H1 (cell line): ENCODE data around the gene PANX1. TPM values are rescaled to one million over a fixed set of nuclear protein-coding genes. Genes with fewer than 3 reads are reported as not detected.
A peak's percentile ranks its signal among the peaks of the same experiment; 100 is the strongest.

Experiments used
- CTCF ChIA-PET: fragments of 300-600 bp; sonication (Branson Sonifier 250); formaldehyde crosslinking; loops from one replicate; lab custom pipeline; 2021; ENCODE audit not compliant: partially characterized antibody; lab: Charles Lee
- POLR2A ChIA-PET: fragments of 300-600 bp; sonication (Branson Sonifier 250); formaldehyde crosslinking; loops from one replicate; lab custom pipeline; 2021; ENCODE audit warnings: inconsistent platforms; ENCODE audit not compliant: partially characterized antibody; lab: Charles Lee
- DNase-seq, 2 experiments: peaks; one replicate each; pipeline versions ENCODE4 v3.0.0 to v3.0.0-alpha.2; 2010 to 2022; ENCODE audit warnings: low spot score in 2 of 2, low read depth in 1 of 2, mixed read lengths in 1 of 2
- FAIRE-seq: peaks from 2 replicates; lab custom pipeline; 2011; peaks lifted over from hg19 to GRCh38; lab: Jason Lieb, UNC
- H2AFZ ChIP-seq: 2 replicates; pipeline ENCODE4 v1.8.1; 2012; ENCODE audit warnings: low read length, inconsistent platforms
- H2AK5ac ChIP-seq: 2 replicates; pipeline ENCODE4 v1.6.1; 2013; ENCODE audit warnings: low read depth, low read length
- H2BK120ac ChIP-seq: replicated peaks from 2 replicates; pipeline ENCODE3; 2013; ENCODE audit warnings: low read depth, low read length, inconsistent platforms
- H2BK12ac ChIP-seq: 2 replicates; pipeline ENCODE4 v1.6.1; 2013; ENCODE audit warnings: low read depth, low read length
- H2BK15ac ChIP-seq: 2 replicates; pipeline ENCODE4 v1.6.1; 2013; ENCODE audit warnings: low read length
- H2BK20ac ChIP-seq: 2 replicates; pipeline ENCODE4 v1.6.1; 2013; ENCODE audit warnings: low read length
- H2BK5ac ChIP-seq: 2 replicates; pipeline ENCODE4 v1.6.1; 2013; ENCODE audit warnings: low read depth, low read length
- H3K14ac ChIP-seq: 2 replicates; pipeline ENCODE4 v1.6.1; 2013; ENCODE audit warnings: inconsistent platforms; ENCODE audit not compliant: insufficient read length
- H3K18ac ChIP-seq: 2 replicates; pipeline ENCODE4 v1.6.1; 2013; ENCODE audit warnings: low read length; ENCODE audit errors: extremely low read depth
- H3K23ac ChIP-seq: 2 replicates; pipeline ENCODE4 v1.6.1; 2013; ENCODE audit warnings: inconsistent platforms; ENCODE audit not compliant: insufficient read length
- H3K23me2 ChIP-seq: 2 replicates; pipeline ENCODE4 v1.6.1; 2013; ENCODE audit warnings: low read depth, low read length
- H3K27ac ChIP-seq: 2 replicates; pipeline ENCODE4 v1.6.1; 2011; ENCODE audit warnings: low read depth, low read length, inconsistent platforms
- H3K27me3 ChIP-seq, 4 experiments: replicated peaks in 1 of 4; 1 replicate in 1 of 4; 2 replicates in 3 of 4; pipeline versions ENCODE4 v1.6.1 to v1.8.1; 2011 to 2013; ENCODE audit warnings: low read length in 3 of 4, mild to moderate bottlenecking in 3 of 4, inconsistent platforms in 2 of 4, mixed read lengths in 2 of 4, moderate library complexity in 1 of 4; ENCODE audit not compliant: control insufficient read depth in 3 of 4, insufficient read depth in 3 of 4; ENCODE audit errors: extremely low read depth in 1 of 4
- H3K36me3 ChIP-seq, 4 experiments: 2 replicates each; pipeline versions ENCODE4 v1.6.1 to v1.8.1; 2011 to 2013; ENCODE audit warnings: mild to moderate bottlenecking in 4 of 4, low read length in 3 of 4, moderate library complexity in 2 of 4, control low read depth in 1 of 4, inconsistent platforms in 1 of 4; ENCODE audit not compliant: insufficient read depth in 4 of 4, control insufficient read depth in 2 of 4
- H3K4ac ChIP-seq: replicated peaks from 2 replicates; pipeline ENCODE3; 2013; ENCODE audit warnings: low read length, low read depth, mixed read lengths, inconsistent platforms; ENCODE audit not compliant: insufficient read length
- H3K4me1 ChIP-seq, 4 experiments: replicated peaks in 1 of 4; 1 replicate in 1 of 4; 2 replicates in 3 of 4; pipeline versions ENCODE4 v1.6.1 to v1.8.1; 2011 to 2013; ENCODE audit warnings: low read length in 3 of 4, inconsistent platforms in 2 of 4, mixed read lengths in 1 of 4; ENCODE audit not compliant: insufficient read depth in 4 of 4, control insufficient read depth in 3 of 4
- H3K4me2 ChIP-seq, 2 experiments: 2 replicates each; pipeline versions ENCODE4 v1.6.1 to v1.8.1; 2011 to 2013; ENCODE audit warnings: low read depth in 2 of 2, low read length in 2 of 2, control low read depth in 1 of 2, inconsistent platforms in 1 of 2, mild to moderate bottlenecking in 1 of 2; ENCODE audit not compliant: insufficient read depth in 1 of 2
- H3K4me3 ChIP-seq, 4 experiments: fragments of 200-600, 300-600 bp in 1 of 4; sonication (generic), shearing (Covaris generic), sonication (Bioruptor Twin) in 1 of 4; 2 replicates each; pipeline versions ENCODE4 v1.5.1 to v1.8.1; 2011 to 2016; ENCODE audit warnings: low read length in 4 of 4, low read depth in 3 of 4, control low read depth in 2 of 4, inconsistent platforms in 2 of 4, mild to moderate bottlenecking in 2 of 4, mixed read lengths in 1 of 4, moderate library complexity in 1 of 4; ENCODE audit not compliant: insufficient read depth in 2 of 4; ENCODE audit errors: extremely low read depth in 1 of 4
- H3K56ac ChIP-seq: replicated peaks from 2 replicates; pipeline ENCODE3; 2013; ENCODE audit warnings: low read depth, mild to moderate bottlenecking, mixed read lengths, low read length, inconsistent platforms; ENCODE audit not compliant: insufficient read length
- H3K79me1 ChIP-seq: 2 replicates; pipeline ENCODE4 v1.6.1; 2013; ENCODE audit warnings: low read depth, low read length, control low read depth
- H3K79me2 ChIP-seq, 2 experiments: 2 replicates each; pipeline versions ENCODE4 v1.6.1 to v1.8.1; 2012 to 2013; ENCODE audit warnings: low read length in 2 of 2, mild to moderate bottlenecking in 2 of 2, inconsistent platforms in 1 of 2; ENCODE audit not compliant: insufficient read depth in 2 of 2, control insufficient read depth in 1 of 2
- H3K9ac ChIP-seq, 4 experiments: replicated peaks in 1 of 4; 1 replicate in 1 of 4; 2 replicates in 3 of 4; pipeline versions ENCODE4 v1.6.1 to v1.8.1; 2011 to 2013; ENCODE audit warnings: low read depth in 3 of 4, low read length in 3 of 4, control low read depth in 2 of 4, mild to moderate bottlenecking in 2 of 4, moderate library complexity in 2 of 4, inconsistent platforms in 1 of 4; ENCODE audit errors: extremely low read depth in 1 of 4
- H3K9me3 ChIP-seq, 2 experiments: 2 replicates each; pipeline versions ENCODE4 v1.6.1 to v1.8.1; 2012 to 2013; ENCODE audit warnings: mild to moderate bottlenecking in 2 of 2, moderate library complexity in 2 of 2, control low read depth in 1 of 2, inconsistent platforms in 1 of 2, low read depth in 1 of 2, low read length in 1 of 2, mixed read lengths in 1 of 2; ENCODE audit not compliant: insufficient read depth in 2 of 2
- H4K20me1 ChIP-seq, 2 experiments: replicated peaks in 1 of 2; 2 replicates each; pipeline versions ENCODE3 to v1.8.1; 2011 to 2013; ENCODE audit warnings: inconsistent platforms in 2 of 2, low read length in 2 of 2, mild to moderate bottlenecking in 1 of 2; ENCODE audit not compliant: insufficient read depth in 2 of 2, control insufficient read depth in 1 of 2
- H4K5ac ChIP-seq: 2 replicates; pipeline ENCODE4 v1.6.1; 2013; ENCODE audit warnings: low read length, low read depth, mixed read lengths, inconsistent platforms; ENCODE audit not compliant: insufficient read length
- H4K8ac ChIP-seq: 2 replicates; pipeline ENCODE4 v1.8.0; 2013; ENCODE audit warnings: mild to moderate bottlenecking, moderate library complexity, low read length, inconsistent platforms; ENCODE audit not compliant: insufficient read depth; ENCODE audit errors: extremely low read depth
- H4K91ac ChIP-seq: replicated peaks from 2 replicates; pipeline ENCODE3; 2013; ENCODE audit warnings: low read length, mixed read lengths, inconsistent platforms; ENCODE audit not compliant: insufficient read length
- JUN ChIP-seq: IDR thresholded peaks from 2 replicates; pipeline ENCODE4 v1.6.1; 2011; ENCODE audit warnings: low read depth, mild to moderate bottlenecking, improper control_type of control experiment, low read length
- WGBS, 2 experiments: shearing (Covaris generic) in 1 of 2; methylation state at CpG; one replicate each; pipeline versions ENCODE4 v1.1.6 to v1.1.7; 2013 to 2015; ENCODE audit warnings: low lambda C conversion rate in 2 of 2, mixed read lengths in 2 of 2, inconsistent platforms in 1 of 2, low coverage in 1 of 2, missing lambda C conversion rate in 1 of 2; ENCODE audit not compliant: insufficient replicate concordance in 2 of 2, insufficient coverage in 1 of 2, insufficient read length in 1 of 2; ENCODE audit errors: extremely low coverage in 1 of 2, missing lambda C conversion rate in 1 of 2; 5-methylcytosine and 5-hydroxymethylcytosine counted together
- long read RNA-seq, 2 experiments: library from RNA in 1 of 2; library from capped mRNA in 1 of 2; stranded (forward); transcript quantifications; one replicate each; pipeline ENCODE4 v2.0.0, GENCODE V29; 2021; ENCODE audit warnings: inconsistent platforms in 1 of 2
- polyA minus RNA-seq, 3 experiments: library from RNA; depleted of rRNA, polyadenylated mRNA; stranded (reverse); fragments of >200 nt; gene quantifications; 1 replicate in 2 of 3; 2 replicates in 1 of 3; pipeline ENCODE4 v1.2.3, GENCODE V29; 2011
- polyA plus RNA-seq, 7 experiments: library from polyadenylated mRNA; depleted of rRNA in 3 of 7; stranded (reverse) in 5 of 7; unstranded in 2 of 7; fragments of >200 nt in 5 of 7; fragments of 200-250 nt in 2 of 7; gene quantifications; 1 replicate in 5 of 7; 2 replicates in 1 of 7; 4 replicates in 1 of 7; pipeline versions ENCODE4 v1.2.1 to v1.2.3, GENCODE V29; 2011 to 2013; ENCODE audit warnings: missing spikeins in 2 of 7, mixed read lengths in 2 of 7
- total RNA-seq: library from RNA; stranded (reverse); fragmentation: NEBNext Ultra II Directional; extraction: Animal tissue kit (Norgen Biotek cat#: 25700); gene quantifications from 2 replicates; pipeline ENCODE4 v1.2.1, GENCODE V29; 2021
- TF ChIP-seq, protein P1 (sequence below), 3 experiments: IDR thresholded peaks; 1 replicate in 2 of 3; 2 replicates in 1 of 3; pipeline versions ENCODE4 v1.5.1 to v1.6.1; 2011; ENCODE audit warnings: low read length in 3 of 3, mild to moderate bottlenecking in 3 of 3, inconsistent platforms in 2 of 3, low read depth in 1 of 3, moderate library complexity in 1 of 3; ENCODE audit not compliant: insufficient read depth in 1 of 3; ENCODE audit errors: control extremely low read depth in 1 of 3

The PANX1 gene, protein sequence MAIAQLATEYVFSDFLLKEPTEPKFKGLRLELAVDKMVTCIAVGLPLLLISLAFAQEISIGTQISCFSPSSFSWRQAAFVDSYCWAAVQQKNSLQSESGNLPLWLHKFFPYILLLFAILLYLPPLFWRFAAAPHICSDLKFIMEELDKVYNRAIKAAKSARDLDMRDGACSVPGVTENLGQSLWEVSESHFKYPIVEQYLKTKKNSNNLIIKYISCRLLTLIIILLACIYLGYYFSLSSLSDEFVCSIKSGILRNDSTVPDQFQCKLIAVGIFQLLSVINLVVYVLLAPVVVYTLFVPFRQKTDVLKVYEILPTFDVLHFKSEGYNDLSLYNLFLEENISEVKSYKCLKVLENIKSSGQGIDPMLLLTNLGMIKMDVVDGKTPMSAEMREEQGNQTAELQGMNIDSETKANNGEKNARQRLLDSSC
- total RNA-seq, result 34.5 and 35.2 TPM in 2 replicates
- polyA plus RNA-seq (2011; rRNA removed), result 15.4 and 15.9 TPM in 2 replicates
- 18.1 TPM for polyA plus RNA-seq (2011; cell fraction: cytosol; rRNA removed)
- polyA plus RNA-seq (2011; cell fraction: nucleus; rRNA removed), result 18.9 TPM
- polyA plus RNA-seq (2012, experiment 1 of 2), result 19.1 to 29.2 TPM (median 24.7 TPM) in 4 replicates
- polyA plus RNA-seq (2012, experiment 2 of 2), result 7.6 TPM
- 25.2 TPM for polyA plus RNA-seq (2013, experiment 1 of 2)
- 29.7 TPM for polyA plus RNA-seq (2013, experiment 2 of 2)
- 69.0 and 96.8 TPM in 2 replicates for polyA minus RNA-seq (2011; rRNA and poly(A)+ RNA removed)
- polyA minus RNA-seq (2011; cell fraction: cytosol; rRNA and poly(A)+ RNA removed), result 35.2 TPM
- polyA minus RNA-seq (2011; cell fraction: nucleus; rRNA and poly(A)+ RNA removed), result 62.2 TPM
- long read RNA-seq, experiment 1, transcript PANX1-201 (5 exons, 2,769 nt), result major isoform, 7 of 37 reads
- long read RNA-seq, experiment 1, partial matches to known transcripts, result 6 of 37 reads
- long read RNA-seq, experiment 1, other reads (novel, unspliced or antisense), result 24 of 37 reads
- long read RNA-seq, experiment 2, partial matches to known transcripts, result 4 of 5 reads
- long read RNA-seq, experiment 2, other reads (novel, unspliced or antisense), result 1 of 5 reads

DNA sequence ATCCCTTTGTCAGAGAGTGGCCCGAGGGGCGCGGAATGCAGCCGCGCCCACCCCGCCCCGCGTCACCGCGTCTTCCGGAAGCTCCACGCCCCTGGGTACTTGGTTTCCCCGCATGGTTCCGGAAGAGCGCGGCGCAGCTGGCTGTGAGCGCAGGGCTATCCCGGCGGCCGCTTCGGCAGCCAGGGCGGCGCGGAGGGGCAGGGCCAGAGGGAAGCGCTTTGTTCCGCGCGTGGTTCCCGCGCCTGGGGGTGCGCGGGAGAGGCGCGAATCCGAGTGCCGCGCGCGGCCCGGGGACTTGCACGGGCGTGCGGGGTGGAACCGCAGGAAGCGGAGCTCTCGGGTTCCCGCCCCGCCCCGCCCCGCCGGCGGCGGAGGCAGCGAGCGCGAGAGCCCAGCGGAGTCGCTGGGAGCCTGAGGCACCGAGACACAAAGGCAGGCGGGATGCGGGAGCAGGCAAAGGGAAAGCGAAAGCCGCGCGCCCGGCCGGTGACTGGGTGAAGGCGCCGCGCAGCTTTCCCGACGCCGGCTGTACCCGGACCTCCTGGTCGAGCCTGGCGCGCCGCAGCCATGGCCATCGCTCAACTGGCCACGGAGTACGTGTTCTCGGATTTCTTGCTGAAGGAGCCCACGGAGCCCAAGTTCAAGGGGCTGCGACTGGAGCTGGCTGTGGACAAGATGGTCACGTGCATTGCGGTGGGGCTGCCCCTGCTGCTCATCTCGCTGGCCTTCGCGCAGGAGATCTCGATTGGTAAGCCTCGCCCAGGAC is at the start of gene PANX1:
TSS of gene PANX1 (plus strand) at position 96 of the 766 bp plus-strand sequence. CDS start at position 568, 472 bp downstream.
- no peak for FAIRE-seq
- Histone ChIP-seq H3K18ac (peak within 1 kb of the TSS; percentile 98), H3K9ac (peak within 1 kb of the TSS; percentile 41 to 95 (median 87)), H2BK20ac (no peak within 1 kb of the TSS), H4K8ac (peak within 1 kb of the TSS; percentile 97), H2AK5ac (peak within 1 kb of the TSS; percentile 29; the same call in 1 of the 2 replicates), H3K23ac (no peak within 1 kb of the TSS), H2BK120ac (peak within 1 kb of the TSS; percentile 80), H3K4me1 (peaks cover 12 to 34% (median 19%) of the 10 kb centered on the region in 4 experiments), H2AFZ (no peak within 1 kb of the TSS), H3K79me2 (peaks cover 38 to 73% of the 10 kb centered on the region in 2 experiments), H3K79me1 (peaks cover 20% of the 10 kb centered on the region), H2BK5ac (peak within 1 kb of the TSS; percentile 96), H4K91ac (peak within 1 kb of the TSS; percentile 96), H3K27ac (peak within 1 kb of the TSS; percentile 90), H3K4me3 (peak within 1 kb of the TSS; percentile 77 to 96 (median 86)), H3K27me3 (no peaks in the 10 kb centered on the region), H2BK15ac (peak within 1 kb of the TSS; percentile 88; the same call in 1 of the 2 replicates), H3K36me3 (0 out of 8 replicates have a peak, but pooled peaks cover 0 to 4% (median 0%) of the 10 kb centered on the region in 4 experiments), H3K4me2 (peak within 1 kb of the TSS; percentile 96 to 97), H3K4ac (peak within 1 kb of the TSS; percentile 61), H3K56ac (peak within 1 kb of the TSS; percentile 86), H3K14ac (no peak within 1 kb of the TSS), H4K20me1 (peaks cover 23 to 34% of the 10 kb centered on the region in 2 experiments), H4K5ac (peak within 1 kb of the TSS; percentile 97), H3K23me2 (peaks cover 17% of the 10 kb centered on the region), H2BK12ac (peak within 1 kb of the TSS; percentile 64; the same call in 1 of the 2 replicates), H3K9me3 (peaks cover 0 to 3% of the 10 kb centered on the region in 2 experiments; a peak in 2 of 4 replicates)
- peak in 1 of 2 experiments; percentile 85 for DNase-seq
- CTCF ChIA-PET, result interaction anchor here (0.6 to 2.9 kb wide), 10 partner anchors 9 to 339 kb away, joined by 3 to 12 read pairs (median 4); no protein-coding TSS in a partner anchor
- POLR2A ChIA-PET, result interaction anchor here (0.6 to 2.8 kb wide), 27 partner anchors 9 to 387 kb away, joined by 3 to 32 read pairs (median 4); partner anchors contain the start of genes C11orf54, HEPHL1 and TAF1D
- 1% methylated on average over 55 of the region's 92 CpGs; no CpG with 5 or more reads in 1 of the 2 experiments for WGBS, 2 experiments
- no peak for TF ChIP-seq JUN
- TF ChIP-seq, protein P1, sequence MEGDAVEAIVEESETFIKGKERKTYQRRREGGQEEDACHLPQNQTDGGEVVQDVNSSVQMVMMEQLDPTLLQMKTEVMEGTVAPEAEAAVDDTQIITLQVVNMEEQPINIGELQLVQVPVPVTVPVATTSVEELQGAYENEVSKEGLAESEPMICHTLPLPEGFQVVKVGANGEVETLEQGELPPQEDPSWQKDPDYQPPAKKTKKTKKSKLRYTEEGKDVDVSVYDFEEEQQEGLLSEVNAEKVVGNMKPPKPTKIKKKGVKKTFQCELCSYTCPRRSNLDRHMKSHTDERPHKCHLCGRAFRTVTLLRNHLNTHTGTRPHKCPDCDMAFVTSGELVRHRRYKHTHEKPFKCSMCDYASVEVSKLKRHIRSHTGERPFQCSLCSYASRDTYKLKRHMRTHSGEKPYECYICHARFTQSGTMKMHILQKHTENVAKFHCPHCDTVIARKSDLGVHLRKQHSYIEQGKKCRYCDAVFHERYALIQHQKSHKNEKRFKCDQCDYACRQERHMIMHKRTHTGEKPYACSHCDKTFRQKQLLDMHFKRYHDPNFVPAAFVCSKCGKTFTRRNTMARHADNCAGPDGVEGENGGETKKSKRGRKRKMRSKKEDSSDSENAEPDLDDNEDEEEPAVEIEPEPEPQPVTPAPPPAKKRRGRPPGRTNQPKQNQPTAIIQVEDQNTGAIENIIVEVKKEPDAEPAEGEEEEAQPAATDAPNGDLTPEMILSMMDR (IDR thresholded peaks at IDR 0.05; ENCODE audit: control extremely low read depth in 1 of 3, insufficient read depth in 1 of 3, low read depth in 1 of 3, low read length in 3 of 3), result no peak
